ENCODE results near the gene CRB1.

CRB1 gene

DNA sequence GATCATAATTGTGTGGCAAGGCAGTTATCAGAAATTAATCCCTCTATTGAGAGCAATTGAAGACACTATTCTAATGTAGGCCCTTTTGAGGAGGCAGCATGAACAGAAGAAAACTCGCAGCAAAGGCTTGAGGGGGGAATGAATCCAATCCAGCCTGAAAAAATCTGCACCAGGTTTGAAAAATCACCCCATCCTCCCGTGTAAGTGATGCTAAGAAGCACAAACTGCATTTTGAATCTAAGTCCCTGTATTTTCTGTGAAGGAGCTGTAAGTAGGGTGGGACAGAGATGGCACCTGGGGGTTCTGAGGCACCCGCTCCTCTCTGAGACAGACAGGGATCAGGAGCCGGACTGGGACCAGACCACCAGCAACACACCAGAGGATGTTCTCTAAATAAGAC, at the start of gene CRB1:
TSS of gene CRB1 (plus strand) at position 241 of the 400 bp plus-strand sequence. CDS start 161 bp downstream, outside the sequence.
- DNase-seq: no peak

DNA sequence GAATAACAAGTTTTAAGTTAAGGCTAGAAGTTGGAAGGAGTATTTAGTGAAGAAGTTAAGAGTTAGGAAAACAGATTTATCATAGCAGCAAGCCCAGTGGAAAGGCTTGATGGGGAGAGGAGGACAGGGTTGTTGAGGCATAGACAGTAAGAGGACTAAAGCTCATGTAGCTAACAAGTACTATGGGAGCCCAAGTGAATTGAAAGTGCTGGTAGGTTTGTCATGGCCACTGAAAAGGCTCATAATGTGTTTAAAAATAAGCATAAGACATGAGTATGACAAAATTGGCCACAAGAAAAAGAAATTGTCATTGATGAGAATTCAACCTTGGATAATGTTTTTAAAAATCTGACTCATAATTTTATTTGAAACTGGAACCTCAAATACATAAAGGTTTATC, 49.2 kb upstream of the CRB1 start:
- DNase-seq: no peak

DNA sequence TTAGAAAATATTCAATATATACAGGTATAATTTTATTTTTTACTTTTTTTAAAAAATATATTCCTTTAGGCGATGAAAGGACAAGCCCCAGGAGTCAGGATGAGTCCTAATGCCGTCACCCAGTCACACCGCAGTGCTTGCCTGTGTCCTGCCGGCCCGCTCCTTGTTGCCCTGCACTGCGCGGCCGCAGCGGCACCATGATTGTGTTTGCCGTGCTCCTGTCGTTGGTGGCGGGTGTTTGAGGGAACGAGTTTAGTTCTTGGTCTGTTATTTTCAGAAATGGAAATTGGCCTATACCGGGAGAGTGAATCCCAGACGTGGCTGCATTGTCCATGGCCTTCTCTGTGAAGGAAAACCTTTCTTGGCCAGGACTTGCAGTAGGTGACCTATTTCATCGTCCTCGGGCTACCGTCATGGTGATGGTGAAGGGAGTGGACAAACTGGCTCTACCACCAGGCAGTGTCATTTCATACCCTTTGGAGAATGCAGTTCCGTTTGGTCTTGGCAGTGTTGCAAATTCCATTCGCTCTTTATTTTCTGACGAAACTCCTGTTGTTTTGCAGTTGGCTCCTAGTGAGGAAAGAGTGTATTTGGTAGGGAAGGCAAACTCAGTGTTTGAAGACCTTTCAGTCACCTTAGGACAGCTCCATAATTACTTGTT, 45.9 kb upstream of the CRB1 start:
- DNase-seq: no peak

DNA sequence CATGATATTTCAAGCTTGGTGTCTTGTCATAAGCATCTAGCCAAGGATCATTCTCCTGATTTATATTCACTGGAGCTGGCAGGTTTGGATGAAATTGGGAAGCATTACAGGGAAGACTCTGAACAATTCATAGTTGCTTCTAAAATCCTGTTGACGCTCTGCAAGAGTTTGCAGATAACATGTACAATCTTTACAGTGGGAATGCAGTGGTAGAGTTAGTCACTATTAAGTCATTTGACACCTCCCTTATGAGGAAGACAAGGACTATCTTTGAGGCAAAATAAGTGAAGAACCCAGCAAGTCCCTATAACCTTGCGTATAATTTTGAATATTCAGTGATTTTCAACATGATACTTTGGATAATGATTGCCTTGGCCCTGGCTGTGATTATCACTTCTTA, 45.3 kb upstream of the CRB1 start:
- no peak for DNase-seq

DNA sequence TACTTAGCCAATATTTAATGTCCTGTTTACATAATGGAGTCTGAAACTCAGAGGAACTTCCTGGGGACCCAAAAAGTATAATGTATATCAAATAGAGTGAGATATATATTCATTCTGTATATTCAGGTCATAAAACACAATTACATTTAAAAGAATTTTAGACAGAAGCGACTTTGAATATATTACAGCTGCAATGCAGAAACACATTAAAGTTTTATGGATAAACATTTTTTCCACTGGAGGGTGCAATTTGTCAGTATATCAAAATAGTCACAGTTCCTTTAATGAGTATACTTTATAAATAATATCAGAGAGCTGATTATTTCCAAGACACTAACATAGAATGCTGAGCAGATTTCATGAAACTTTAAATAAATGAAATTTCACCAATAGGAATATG, 43.9 kb upstream of the CRB1 start:
- DNase-seq: no peak

DNA sequence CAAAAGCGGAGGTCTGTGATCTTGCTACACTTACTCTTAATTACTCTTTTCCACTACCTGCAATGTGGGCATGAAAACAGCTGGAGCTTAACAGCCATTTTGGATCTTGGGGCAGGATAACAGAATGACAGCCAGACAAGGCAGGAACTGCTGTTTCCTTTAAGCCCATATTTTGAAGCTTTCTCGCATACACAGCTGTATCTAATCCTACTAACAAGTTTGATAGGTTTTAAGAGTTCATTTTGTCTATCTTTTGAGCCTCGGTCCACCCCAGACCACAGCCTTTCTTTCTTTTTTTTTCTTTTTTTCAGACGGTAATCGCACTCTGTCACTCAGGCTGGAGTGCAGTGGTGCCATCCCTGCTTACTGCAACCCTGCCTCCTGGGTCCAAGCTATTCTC, 42.4 kb upstream of the CRB1 start:
- DNase-seq: no peak

DNA sequence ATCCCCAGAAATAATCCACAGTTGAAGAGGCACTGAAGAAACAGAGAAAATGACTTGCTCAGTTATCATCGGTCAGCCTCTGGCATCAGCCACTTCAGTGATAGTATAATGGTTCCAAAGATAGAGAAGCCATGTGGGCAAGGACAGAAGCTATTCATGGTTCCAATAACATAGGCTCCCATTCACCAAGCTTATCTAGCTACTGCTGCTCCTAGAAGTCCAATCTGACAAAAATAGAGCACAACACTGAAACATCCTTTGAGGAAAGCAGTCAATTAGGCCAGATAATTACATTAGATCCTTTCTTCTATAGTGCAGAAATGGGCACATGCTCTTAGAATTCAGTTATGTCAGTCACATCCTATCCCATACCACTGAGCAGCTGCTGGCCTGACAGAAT, 33.5 kb upstream of the CRB1 start:
- DNase-seq: no peak

DNA sequence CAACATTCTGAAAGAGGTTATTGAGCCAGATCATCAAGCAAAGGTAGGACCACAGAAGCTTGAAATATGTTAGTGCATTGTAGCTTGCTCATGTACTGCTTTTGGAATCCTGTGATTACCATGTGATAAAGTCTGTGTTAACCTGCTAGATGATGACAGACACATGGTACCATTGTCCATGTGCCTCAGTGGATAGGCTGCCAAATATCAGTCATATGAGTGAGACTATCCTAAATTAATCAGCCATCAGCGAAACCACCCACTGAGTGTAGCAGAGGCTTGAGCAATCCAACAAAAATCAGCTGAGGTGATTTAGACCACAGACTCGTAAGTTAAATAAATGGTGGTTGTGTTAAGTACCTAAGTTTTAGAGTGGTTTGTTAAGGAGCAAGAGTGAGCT, 32.7 kb upstream of the CRB1 start:
- no peak for DNase-seq

DNA sequence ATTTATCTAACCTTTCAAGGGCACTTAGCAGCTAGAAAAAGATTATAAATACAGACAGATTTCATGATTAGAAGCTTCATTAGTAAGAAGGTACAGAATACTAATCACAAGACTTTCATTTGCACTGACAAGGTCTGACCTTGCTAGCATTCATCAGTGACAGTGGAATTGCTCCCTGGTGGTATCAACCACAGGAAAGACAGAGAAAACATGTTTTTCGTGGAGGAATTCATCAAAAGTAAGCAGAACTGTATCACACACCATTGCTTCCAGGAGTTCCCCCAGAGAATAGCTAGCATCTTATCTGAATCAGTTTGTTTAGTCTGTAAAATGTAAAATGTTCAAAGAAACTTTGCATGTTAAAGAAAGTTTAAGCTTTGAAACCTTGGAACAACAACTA, 20.6 kb upstream of the CRB1 start:
- DNase-seq: no peak

DNA sequence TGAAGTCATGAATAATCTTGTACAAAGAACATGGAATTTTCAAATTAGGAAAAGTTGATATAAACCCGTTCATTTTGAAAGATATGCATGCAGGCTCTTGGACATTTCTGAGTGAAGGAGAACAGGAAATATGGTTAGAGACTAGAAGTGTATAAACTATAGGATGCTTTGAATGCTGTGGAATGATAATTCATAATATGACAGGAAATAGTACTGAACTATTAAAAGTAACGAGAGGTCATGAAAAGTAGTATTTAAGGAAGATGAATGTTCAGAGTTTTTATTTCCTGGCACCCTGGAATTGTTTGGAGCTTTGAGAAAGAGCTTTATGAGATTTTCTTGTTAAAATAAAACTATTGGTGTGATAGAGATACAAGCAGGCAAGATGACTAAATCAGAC, 18.7 kb upstream of the CRB1 start:
- no peak for DNase-seq

DNA sequence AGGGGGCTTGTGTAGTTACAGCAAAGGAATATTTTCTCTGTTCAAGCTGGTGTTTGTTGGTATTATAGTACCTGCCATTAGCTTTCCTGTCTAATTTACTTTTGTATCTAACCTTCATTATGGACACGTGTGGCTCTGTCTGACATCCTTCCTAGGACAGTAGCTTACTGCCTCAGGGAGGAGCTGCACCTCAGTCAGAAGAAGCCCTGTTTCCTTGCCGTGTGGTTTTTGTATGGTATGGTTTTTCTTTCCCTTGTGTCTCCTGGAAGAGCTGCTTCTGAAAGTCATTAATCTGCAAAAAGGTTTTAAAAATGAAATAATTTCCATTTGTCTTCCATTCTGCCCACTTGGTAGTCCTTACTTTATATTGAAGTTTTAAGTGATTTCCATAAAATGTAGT, 17.4 kb upstream of the CRB1 start:
- no peak for DNase-seq

DNA sequence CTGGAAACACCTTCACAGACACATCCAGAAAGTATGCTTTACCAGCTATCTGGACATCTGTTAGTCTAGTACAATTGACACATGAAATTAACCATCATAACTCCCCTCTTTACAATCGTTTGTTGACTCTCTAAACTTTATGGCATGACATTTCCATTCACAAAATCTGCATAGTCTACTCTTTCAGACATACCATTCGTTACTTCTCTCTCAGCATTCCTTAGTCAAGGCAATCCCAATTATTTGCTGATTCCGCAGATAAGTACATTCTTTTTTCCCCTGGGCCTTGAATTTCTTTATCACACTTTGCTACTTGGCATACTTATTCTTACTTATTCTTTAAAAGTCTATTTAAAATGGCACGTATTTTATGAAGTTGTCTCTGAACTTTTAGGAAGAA, 15.1 kb upstream of the CRB1 start:
- DNase-seq: no peak

DNA sequence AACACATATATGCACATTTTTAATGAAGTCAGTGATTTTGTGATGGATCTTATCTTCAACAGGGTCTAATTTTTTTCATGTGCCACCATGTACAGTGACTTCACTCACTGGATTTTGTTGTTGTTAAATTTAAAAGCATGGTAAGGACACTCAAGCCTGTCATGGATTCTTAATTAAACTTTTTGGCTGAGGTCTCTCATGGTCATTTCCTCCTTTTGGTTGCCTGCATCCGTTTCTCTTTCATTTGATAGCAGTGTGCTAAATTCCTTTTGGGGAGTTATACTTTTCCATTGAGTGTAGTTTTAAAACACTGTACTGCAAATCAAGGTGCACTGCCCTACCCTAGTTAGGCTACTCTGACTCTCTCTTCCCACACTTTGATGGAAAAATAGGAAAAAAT, 13.2 kb upstream of the CRB1 start:
- no peak for DNase-seq

DNA sequence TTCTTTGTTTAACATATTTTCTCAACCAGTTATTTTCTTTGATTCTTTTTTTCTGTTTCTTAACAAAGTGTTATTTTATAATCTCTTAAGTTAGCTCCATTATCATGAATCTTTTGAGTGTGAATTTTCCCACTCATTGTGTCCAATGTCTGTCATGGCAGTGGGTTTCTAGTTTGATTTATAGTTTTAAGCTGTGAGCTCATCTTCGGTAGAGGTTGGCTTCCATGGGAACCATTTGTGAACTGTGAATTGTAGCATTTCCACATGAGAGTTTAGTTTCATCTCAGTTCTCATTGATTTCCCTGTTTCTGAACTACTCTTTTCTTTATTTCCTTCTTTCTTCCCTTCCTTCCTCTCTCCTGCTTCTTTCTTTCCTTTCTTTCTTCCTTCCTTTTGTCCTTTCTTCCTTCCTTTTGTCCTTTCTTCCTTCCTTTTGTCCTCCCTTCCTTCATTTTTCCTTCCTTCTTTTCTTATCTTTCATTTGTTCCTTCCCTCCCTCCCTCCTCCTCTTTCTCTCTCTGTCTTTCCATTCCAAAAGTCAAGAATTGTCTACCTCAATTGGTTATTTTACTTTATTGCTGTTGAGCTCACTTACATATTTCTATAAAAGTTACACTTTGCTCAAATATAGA, 3.0 kb upstream of the CRB1 start:
- no peak for DNase-seq

DNA sequence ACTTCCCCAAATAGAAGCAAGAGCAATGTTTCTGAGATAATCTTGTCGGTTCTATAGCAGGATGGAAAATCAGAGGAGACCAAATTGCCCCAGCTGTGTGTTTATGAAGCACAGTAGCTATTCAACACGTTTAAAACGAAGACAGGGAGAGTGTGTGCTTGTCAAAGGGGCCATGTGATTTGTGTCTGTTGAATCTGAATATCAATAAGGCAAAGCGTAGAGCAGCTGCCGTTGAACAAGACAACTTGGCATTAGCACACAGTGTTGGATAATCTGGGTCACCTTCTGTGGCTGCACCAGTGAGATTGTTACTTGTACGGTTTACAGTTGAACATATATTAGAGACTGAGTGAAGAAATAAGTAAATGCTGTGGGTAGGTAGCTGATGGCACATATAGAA, 1.0 kb downstream of the CRB1 start:
- DNase-seq: no peak

DNA sequence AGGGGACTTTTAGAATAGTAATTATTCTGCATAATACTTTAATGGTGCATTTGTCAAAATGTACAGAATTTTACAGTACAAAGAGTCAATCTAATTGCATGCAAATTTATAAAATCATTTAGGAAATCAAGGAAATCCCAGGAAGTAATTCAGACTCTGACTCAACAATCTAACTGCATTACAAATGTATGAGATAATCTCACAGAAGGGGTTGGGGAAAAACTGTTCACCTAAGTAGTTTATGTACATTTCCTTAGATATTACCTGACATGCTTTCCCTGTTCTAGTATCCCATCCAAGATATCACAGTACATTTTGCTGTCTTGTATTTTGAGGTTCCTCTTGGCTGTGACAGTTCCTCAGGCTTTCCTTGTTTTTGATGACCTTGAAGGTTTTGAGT, 4.7 kb downstream of the CRB1 start:
- DNase-seq: no peak

DNA sequence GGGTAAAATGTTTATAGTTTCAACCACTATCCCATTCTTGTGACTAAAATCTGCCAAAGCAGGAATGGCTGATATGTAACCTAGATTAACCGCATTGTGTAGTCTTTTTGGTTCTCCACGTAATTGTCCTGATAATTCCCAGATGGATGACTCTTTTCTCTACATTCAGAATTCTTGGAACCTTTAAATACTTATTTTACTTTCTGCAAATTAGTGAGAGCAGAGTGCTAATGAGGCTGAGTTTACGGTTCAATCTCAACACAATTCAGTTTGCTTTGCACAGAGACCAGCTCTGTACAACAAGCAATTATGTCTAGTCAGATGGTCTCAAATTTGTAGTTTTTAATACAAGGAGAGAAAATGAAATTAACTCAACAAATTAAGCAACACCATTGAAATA, 9.1 kb downstream of the CRB1 start:
- no peak for DNase-seq

DNA sequence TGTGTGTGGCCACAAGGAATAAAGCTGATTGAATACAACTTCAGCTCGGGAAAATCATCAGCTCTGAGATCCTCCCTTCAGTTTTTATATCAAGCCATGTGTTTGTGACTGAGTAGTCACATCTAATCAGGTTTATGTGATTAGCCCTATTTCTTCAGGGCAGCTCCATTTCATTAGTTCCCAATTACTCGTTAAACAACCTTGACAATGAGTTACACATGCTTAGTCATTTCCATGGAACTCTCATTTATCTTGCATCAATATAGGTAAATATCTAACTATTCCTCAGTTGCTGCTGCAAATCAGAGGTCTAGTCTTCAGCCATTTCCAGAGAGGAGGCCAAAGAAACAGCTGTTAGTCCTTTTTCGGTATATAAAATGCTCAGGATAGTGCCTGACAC, 16.3 kb downstream of the CRB1 start:
- DNase-seq: no peak

DNA sequence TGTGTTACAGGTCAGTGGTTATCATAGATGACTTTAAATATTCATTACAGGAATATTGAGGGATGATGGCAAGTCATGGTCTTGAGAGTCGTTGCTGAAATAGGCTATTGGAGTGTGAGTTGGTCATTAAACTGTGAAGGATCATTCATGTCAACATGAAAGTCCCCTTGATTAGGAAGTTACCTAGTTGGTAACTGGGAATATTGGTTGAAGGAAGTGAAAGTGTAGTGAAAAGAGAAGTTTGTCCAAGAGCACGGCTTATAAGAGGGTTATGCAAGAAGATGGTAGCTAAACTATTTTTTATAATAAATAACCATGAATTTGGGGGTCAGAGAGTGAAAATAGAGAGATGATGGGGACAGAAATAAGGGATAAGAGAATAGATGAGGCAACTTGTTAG, 16.9 kb downstream of the CRB1 start:
- no peak for DNase-seq

DNA sequence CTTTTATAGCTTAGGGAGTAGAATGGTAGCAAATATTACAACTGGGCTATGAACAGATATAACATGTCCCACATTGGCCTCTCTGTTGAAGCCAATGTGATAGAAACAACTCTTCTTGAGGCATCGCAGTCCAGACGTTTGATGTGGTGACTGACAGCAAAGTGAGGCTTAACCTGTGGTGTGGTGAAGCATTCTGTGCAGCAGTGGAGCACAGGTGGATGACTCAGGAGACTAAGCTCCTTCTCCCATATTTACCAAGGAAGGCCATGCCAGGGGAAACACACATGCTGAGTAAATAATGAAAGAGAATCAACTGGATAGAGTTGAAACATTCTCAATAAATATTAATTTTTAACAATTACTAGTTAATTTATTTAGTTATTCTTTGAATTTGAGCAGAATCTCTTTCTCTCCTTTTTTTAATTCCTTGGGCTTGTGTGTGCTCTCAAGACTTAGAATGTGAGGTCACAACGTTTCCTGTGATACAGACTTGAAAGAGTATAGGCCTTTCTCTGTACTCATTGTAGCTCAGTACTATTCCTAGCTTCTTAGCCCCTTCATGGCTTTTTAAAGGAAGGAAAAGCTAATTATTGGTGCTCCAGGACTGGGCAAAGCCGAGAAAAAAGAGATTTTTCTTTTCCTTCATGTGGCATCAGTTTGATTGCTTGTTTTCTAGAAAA, 17.6 kb downstream of the CRB1 start:
- no peak for DNase-seq

DNA sequence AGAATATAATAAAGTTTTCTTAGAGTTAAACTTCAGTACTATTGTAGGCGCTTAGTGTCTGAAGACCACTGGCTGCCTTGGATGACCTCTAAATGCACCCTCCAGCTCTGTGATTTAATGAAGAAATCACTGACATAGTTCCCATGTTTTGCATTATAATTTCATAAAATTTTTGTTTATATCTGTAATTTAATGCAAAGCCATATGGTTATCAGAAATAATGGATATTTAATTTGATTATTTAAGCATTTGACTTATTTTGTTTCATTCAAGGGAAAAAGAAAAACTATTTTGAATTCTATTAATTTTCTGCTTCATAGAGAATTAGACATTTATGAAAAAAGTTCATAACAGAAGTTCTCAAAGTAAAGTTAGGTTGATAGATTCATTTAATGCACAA, 18.6 kb downstream of the CRB1 start:
- DNase-seq: no peak

DNA sequence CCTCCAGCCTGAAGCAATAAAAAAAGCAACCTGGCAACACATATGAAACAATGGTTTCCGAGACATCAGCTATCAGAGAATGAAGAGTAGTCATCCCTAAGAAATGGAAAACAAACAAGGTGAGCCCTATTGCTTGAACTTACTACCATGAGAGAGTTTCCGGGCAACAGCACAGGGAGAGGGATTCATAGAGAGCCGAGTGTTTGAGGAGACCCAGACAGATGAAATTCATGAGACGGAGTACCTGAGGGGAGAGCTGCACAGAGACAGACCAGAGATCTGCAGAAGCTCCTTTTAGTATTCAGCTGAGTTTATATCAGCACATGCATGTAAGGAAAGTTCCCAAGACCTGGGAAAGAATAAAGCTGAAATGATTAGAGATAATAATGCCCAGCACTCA, 19.8 kb downstream of the CRB1 start:
- DNase-seq: no peak

DNA sequence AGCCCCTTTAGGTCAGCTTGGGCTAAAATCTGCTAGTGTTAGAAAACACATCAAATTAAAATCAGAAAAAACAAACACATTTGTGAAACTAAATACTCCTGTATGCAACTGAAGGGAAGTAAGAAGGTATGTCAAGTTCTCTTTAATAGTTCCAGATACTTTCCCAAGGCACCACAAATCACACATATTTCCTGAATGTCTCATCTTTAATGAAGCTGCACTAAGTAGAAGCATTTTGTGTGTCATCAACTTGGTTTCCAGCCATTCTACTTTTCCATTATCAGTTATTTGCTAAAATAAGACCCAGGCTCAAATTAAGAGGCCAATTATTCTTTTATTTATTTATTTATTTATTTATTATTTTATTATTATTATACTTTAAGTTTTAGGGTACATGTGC, 34.7 kb downstream of the CRB1 start:
- no peak for DNase-seq

DNA sequence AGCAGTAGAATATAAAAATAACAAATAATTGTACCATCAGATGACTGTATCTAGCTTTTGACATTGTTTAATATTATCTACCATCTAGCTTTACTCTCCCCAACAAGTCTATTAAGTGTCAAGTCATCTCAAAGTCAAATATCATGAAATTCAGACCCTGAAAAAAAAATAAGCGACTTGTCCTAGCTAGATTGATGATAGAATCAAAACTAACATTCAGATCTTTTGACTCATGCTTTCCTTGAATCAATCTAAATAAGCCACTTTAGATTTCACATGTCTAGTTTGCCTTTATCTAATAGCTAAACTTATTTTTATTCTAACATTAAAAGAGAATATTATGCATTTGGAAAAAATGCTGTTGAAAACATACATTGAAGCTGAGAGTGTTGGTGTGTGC, 35.4 kb downstream of the CRB1 start:
- no peak for DNase-seq

All from stimulated activated CD4-positive, alpha-beta T cell treated with anti-CD3 and anti-CD28 coated beads, Interleukin-2, amount 100 ng/mL, for 48 hours (primary cell).